DMS53 (cell line): Measurements from ENCODE around the gene KRTAP22-1.

ENCODE experiments used
- DNase-seq: peaks from one replicate; lab custom pipeline; 2025; lab: John Stamatoyannopoulos, UW

Gene KRTAP22-1

GRCh38 chr21:30600787-30601186, at the start of gene KRTAP22-1:
Gene KRTAP22-1 (plus strand): TSS chr21:30601087.
- DNase-seq, result no peak

- DNase-seq, result no peak
These were observed 48.1 kb upstream of the KRTAP22-1 start for GRCh38 chr21:30552782-30553181.

GRCh38 chr21:30555095-30555494, 45.8 kb upstream of the KRTAP22-1 start:
- no peak for DNase-seq

GRCh38 chr21:30561264-30561895, 39.5 kb upstream of the KRTAP22-1 start, which contains the start of gene KRTAP19-7:
Gene KRTAP19-7 (minus strand): TSS chr21:30561314. CDS start chr21:30561289, 25 bp downstream.
- DNase-seq, result no peak

- DNase-seq, result no peak
These were observed 38.9 kb upstream of the KRTAP22-1 start for GRCh38 chr21:30561957-30562356.

- DNase-seq, result no peak
These were observed 37.8 kb upstream of the KRTAP22-1 start for GRCh38 chr21:30563072-30563471.

- no peak for DNase-seq
These were observed 37.3 kb upstream of the KRTAP22-1 start for GRCh38 chr21:30563630-30564029.

- no peak for DNase-seq
These were observed 33.3 kb upstream of the KRTAP22-1 start for GRCh38 chr21:30567617-30568016.

- no peak for DNase-seq
These were observed 23.1 kb upstream of the KRTAP22-1 start for GRCh38 chr21:30577766-30578165.

GRCh38 chr21:30579346-30579745, 21.5 kb upstream of the KRTAP22-1 start:
- no peak for DNase-seq

- no peak for DNase-seq
These were observed 20.8 kb upstream of the KRTAP22-1 start for GRCh38 chr21:30580132-30580531.

GRCh38 chr21:30582870-30583269, 18.0 kb upstream of the KRTAP22-1 start:
- DNase-seq, result no peak

- no peak for DNase-seq
These were observed 10.6 kb upstream of the KRTAP22-1 start, which contains the start of gene KRTAP22-2 for GRCh38 chr21:30590297-30590696. Gene KRTAP22-2 (minus strand): TSS chr21:30590397.

GRCh38 chr21:30592140-30592539, 8.7 kb upstream of the KRTAP22-1 start, which contains the start of gene KRTAP6-3:
Gene KRTAP6-3 (plus strand): TSS chr21:30592440. CDS start chr21:30592446, 6 bp downstream.
- DNase-seq, result no peak

- no peak for DNase-seq
These were observed 2.1 kb upstream of the KRTAP22-1 start, which contains the start of gene KRTAP6-2 for GRCh38 chr21:30598802-30599201. Gene KRTAP6-2 (minus strand): TSS chr21:30598902. CDS start chr21:30598874, 28 bp downstream.

- peak; percentile 27 for DNase-seq
These were observed 5.1 kb downstream of the KRTAP22-1 start for GRCh38 chr21:30605968-30606367.

GRCh38 chr21:30612132-30612531, 11.2 kb downstream of the KRTAP22-1 start:
- DNase-seq, result no peak

- peak; percentile 46 for DNase-seq
These were observed 12.9 kb downstream of the KRTAP22-1 start, which contains the start of gene KRTAP6-1 for GRCh38 chr21:30613836-30614235. Gene KRTAP6-1 (minus strand): TSS chr21:30613930. CDS start chr21:30613904, 26 bp downstream.

- DNase-seq, result no peak
These were observed 14.3 kb downstream of the KRTAP22-1 start for GRCh38 chr21:30615199-30615598.

- no peak for DNase-seq
These were observed 15.2 kb downstream of the KRTAP22-1 start, which contains the start of gene KRTAP20-1 for GRCh38 chr21:30616125-30616524. Gene KRTAP20-1 (plus strand): TSS chr21:30616425. CDS start chr21:30616455, 30 bp downstream.

GRCh38 chr21:30620080-30620479, 19.2 kb downstream of the KRTAP22-1 start:
- peak; percentile 26 for DNase-seq

- peak; percentile 32 for DNase-seq
These were observed 19.6 kb downstream of the KRTAP22-1 start, which contains the start of gene KRTAP20-4 for GRCh38 chr21:30620522-30620921. Gene KRTAP20-4 (plus strand): TSS chr21:30620627.

- DNase-seq, result no peak
These were observed 22.5 kb downstream of the KRTAP22-1 start for GRCh38 chr21:30623362-30623761.
